Smooth muscle cell (in vitro differentiated cells): ENCODE measurements around the gene TULP4. TPM values are rescaled to one million over a fixed set of nuclear protein-coding genes. Genes with fewer than 3 reads are reported as not detected.

Experiments
- DNase-seq: peaks from one replicate; lab custom pipeline; 2025; ENCODE audit not compliant: unreplicated experiment; lab: John Stamatoyannopoulos, UW
- H2AFZ ChIP-seq: fragments of 200-600 bp; sonication (generic); 2 replicates; pipeline ENCODE4 v1.6.0; 2016; ENCODE audit warnings: antibody characterized with exemption, low read depth, mild to moderate bottlenecking
- H3F3A ChIP-seq: fragments of 200-600 bp; sonication (generic); 2 replicates; pipeline ENCODE4 v1.6.0; 2017; ENCODE audit warnings: antibody characterized with exemption, low read depth
- H3K27ac ChIP-seq: fragments of 200-600 bp; sonication (generic); 2 replicates; pipeline ENCODE4 v1.5.1; 2016; ENCODE audit warnings: low read depth, mild to moderate bottlenecking
- H3K27me3 ChIP-seq: fragments of 200-600 bp; sonication (generic); 2 replicates; pipeline ENCODE4 v1.6.1; 2016; ENCODE audit warnings: low read depth, mild to moderate bottlenecking
- H3K36me3 ChIP-seq: fragments of 200-600 bp; sonication (generic); 2 replicates; pipeline ENCODE4 v1.5.1; 2016; ENCODE audit warnings: low read depth
- H3K4me1 ChIP-seq: fragments of 200-600 bp; sonication (generic); 2 replicates; pipeline ENCODE4 v1.5.1; 2016; ENCODE audit warnings: low read depth
- H3K4me2 ChIP-seq: fragments of 200-600 bp; sonication (generic); 2 replicates; pipeline ENCODE4 v1.6.0; 2016; ENCODE audit warnings: mild to moderate bottlenecking
- H3K4me3 ChIP-seq: fragments of 200-600 bp; sonication (generic); 2 replicates; pipeline ENCODE4 v1.5.1; 2016; ENCODE audit warnings: mild to moderate bottlenecking
- H3K79me2 ChIP-seq: fragments of 200-600 bp; sonication (generic); 2 replicates; pipeline ENCODE4 v1.6.0; 2016; ENCODE audit warnings: low read depth, mild to moderate bottlenecking
- H3K9ac ChIP-seq: fragments of 200-600 bp; sonication (generic); 2 replicates; pipeline ENCODE4 v1.6.0; 2016; ENCODE audit warnings: low read depth
- H3K9me3 ChIP-seq: fragments of 200-600 bp; sonication (generic); replicated peaks from 2 replicates; pipeline ENCODE4 v1.5.1; 2016; ENCODE audit warnings: low read depth
- H4K20me1 ChIP-seq: fragments of 200-600 bp; sonication (generic); 2 replicates; pipeline ENCODE4 v1.6.0; 2016; ENCODE audit warnings: low read depth
- WGBS: methylation state at CpG from one replicate; pipeline ENCODE4 v1.1.7; 2016; ENCODE audit warnings: low lambda C conversion rate; 5-methylcytosine and 5-hydroxymethylcytosine counted together
- polyA plus RNA-seq: library from polyadenylated mRNA; unstranded; fragments of >200 nt; fragmentation: Nextera tagmentation; extraction: Ambion mirVana; gene quantifications from 2 replicates; pipeline ENCODE4 v1.2.1, GENCODE V29; 2016
- total RNA-seq: library from RNA; depleted of rRNA; stranded (reverse); fragments of >200 nt; gene quantifications from 2 replicates; pipeline ENCODE4 v1.2.3, GENCODE V29; 2014
- TF ChIP-seq, protein P1 (sequence below): fragments of 200-600 bp; sonication (generic); IDR thresholded peaks from 2 replicates; pipeline ENCODE4 v1.5.1; 2017; ENCODE audit warnings: borderline replicate concordance, mild to moderate bottlenecking, antibody characterized with exemption; ENCODE audit not compliant: insufficient read depth, poor library complexity, severe bottlenecking

The TULP4 gene
- total and polyA plus RNA-seq, 2 experiments from 2014 or later = 16.1 to 85.0 TPM

DNA sequence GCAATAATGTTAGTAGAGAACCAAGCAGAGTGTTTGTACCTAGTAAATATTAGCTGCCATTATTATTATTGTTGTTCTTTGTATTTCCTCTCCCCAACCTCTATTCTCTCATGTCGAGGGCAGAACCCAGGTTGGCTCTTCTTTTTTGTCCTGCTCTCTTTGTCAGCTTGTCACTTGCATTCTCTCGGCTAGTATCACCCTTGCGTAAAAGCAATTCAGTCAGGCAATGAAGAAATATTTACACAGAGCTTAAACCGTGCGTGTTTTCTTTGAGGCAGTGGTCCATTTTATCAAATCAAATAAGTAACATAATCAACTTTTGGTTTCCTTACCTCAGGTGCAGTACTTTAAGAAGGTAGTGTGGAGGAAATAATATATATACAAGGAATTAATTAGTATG, 83.9 kb downstream of the TULP4 start:
- Histone ChIP-seq H2AFZ (no peak overlapping the region), H3K4me3 (no peak overlapping the region), H3K36me3 (no peaks in the 10 kb centered on the region), H3K79me2 (peaks cover 13% of the 10 kb centered on the region), H3K9me3 (no peaks in the 10 kb centered on the region), H3K27ac (no peak overlapping the region), H3K4me2 (no peak overlapping the region), H3K4me1 (no peaks in the 10 kb centered on the region), H3K9ac (no peak overlapping the region), H3K27me3 (no peaks in the 10 kb centered on the region), H3F3A (no peaks in the 10 kb centered on the region), H4K20me1 (peaks cover 31% of the 10 kb centered on the region)
- TF ChIP-seq, protein P1, sequence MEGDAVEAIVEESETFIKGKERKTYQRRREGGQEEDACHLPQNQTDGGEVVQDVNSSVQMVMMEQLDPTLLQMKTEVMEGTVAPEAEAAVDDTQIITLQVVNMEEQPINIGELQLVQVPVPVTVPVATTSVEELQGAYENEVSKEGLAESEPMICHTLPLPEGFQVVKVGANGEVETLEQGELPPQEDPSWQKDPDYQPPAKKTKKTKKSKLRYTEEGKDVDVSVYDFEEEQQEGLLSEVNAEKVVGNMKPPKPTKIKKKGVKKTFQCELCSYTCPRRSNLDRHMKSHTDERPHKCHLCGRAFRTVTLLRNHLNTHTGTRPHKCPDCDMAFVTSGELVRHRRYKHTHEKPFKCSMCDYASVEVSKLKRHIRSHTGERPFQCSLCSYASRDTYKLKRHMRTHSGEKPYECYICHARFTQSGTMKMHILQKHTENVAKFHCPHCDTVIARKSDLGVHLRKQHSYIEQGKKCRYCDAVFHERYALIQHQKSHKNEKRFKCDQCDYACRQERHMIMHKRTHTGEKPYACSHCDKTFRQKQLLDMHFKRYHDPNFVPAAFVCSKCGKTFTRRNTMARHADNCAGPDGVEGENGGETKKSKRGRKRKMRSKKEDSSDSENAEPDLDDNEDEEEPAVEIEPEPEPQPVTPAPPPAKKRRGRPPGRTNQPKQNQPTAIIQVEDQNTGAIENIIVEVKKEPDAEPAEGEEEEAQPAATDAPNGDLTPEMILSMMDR = no peak
- DNase-seq = no peak
- WGBS = 73% methylated on average over 5 of the region's 5 CpGs

DNA sequence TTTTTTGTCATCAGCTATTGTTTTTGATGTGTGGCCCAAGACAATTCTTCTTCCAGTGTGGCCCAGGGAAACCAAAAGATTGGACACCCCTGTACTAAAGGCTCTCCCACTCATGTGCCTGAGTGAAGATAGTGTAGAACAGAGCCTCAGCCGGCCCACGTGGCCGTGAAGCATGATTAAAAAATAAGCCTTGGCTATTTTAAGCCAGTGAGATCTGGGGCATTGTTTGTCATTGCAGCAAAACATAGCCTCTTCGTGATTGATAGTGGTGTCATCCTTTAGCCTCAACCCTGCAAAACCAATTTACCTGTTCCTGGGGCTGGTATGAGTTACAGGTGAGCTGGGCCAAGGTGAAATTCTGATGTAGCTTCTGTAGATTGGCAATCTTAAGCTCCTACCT, 85.3 kb downstream of the TULP4 start:
- Histone ChIP-seq H3K36me3 (no peaks in the 10 kb centered on the region), H4K20me1 (peaks cover 38% of the 10 kb centered on the region), H3K9ac (no peak overlapping the region), H3K27ac (no peak overlapping the region), H3K4me2 (no peak overlapping the region), H2AFZ (no peak overlapping the region), H3K27me3 (no peaks in the 10 kb centered on the region), H3K4me3 (no peak overlapping the region), H3K9me3 (no peaks in the 10 kb centered on the region), H3K79me2 (peaks cover 17% of the 10 kb centered on the region), H3F3A (no peaks in the 10 kb centered on the region), H3K4me1 (no peaks in the 10 kb centered on the region)
- WGBS = 92% methylated on average over 4 of the region's 4 CpGs
- DNase-seq = no peak
- TF ChIP-seq, protein P1 = no peak

DNA sequence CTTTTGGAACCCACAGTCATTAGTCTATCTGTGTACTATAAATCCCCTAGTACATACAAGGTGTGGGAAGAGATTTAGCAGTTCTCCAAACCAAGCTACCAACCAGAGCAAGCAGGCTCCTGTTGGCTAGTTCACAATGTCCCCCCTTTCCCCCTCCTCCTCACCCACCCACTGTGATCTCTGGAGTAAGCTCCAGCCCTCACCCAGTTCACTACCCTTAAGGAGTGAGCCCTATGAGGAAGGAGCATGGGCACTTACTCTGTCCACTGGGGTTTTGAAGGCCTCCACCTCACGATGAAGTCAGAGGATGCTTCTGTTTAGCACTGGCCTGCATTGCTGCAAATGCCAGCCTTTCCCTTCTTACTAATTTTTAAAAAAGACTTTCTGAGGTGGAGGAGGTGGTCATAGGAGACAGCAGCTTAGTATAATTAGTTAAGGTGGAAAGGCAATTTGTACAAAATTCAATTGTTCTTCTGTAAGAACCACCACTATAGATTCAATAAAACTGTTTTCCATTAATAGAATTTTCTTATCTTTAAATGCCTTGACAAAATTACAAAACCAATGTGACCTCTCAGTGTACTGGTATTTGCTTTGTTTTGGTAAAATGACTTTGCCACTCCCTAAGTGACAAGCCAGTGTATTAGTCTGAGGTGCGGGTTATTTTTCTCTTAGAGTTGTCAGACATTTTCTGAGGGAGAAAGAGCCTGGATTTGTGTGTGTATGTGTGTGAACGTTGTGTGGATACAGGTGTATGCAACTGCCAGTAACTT, 86.2 kb downstream of the TULP4 start:
- Histone ChIP-seq H3K79me2 (peaks cover 24% of the 10 kb centered on the region), H3K4me1 (no peaks in the 10 kb centered on the region)

More for the DNA sequence above, 86.2 kb downstream of the TULP4 start:
- WGBS = 92% methylated on average over 3 of the region's 3 CpGs
- no peak for DNase-seq
- Histone ChIP-seq H3K4me2 (no peak overlapping the region), H3K36me3 (no peaks in the 10 kb centered on the region), H3F3A (no peaks in the 10 kb centered on the region), H3K27me3 (no peaks in the 10 kb centered on the region), H4K20me1 (peaks cover 42% of the 10 kb centered on the region), H3K9me3 (no peaks in the 10 kb centered on the region), H3K27ac (no peak overlapping the region), H2AFZ (no peak overlapping the region), H3K4me3 (no peak overlapping the region), H3K9ac (no peak overlapping the region)
- TF ChIP-seq, protein P1 = no peak
